ENCODE data around the gene UNCX. TPM values are rescaled to one million over a fixed set of nuclear protein-coding genes. Genes with fewer than 3 reads are reported as not detected.

The UNCX gene
- total and polyA plus RNA-seq, 8 donors, result not detected

DNA sequence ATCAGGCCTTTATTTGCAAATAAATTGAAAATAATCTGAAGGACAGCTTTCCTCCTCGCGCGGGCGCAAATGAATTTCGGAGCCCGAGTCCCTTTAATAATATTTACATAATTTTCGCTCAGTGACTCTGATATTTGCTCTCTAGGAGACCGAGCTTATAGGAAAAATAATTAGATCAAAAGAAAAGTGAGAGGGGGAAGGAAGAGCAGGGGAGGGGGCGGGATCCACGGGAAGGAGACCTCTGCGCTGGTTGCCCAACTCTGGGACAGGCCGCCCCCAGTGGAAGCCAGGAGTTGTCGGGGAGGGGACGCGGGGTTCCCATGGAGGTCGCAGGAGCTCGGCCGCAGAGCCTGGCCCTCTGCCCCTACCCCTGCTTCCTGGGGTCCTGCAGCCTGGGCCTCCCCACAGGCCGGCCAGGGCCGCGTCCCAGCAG lies 5.8 kb downstream of the UNCX start:
- no peak for TF ChIP-seq CTCF (IDR thresholded peaks at IDR 0.05)
- no peaks in the 10 kb centered on the region for H3K9me3 ChIP-seq
- H3K27me3 ChIP-seq, result peaks cover 8 to 83% (median 28%) of the 10 kb centered on the region in 4 donors
- DNase-seq (peak in 1 of 6 donors; percentile 58), FAIRE-seq (no peak), ATAC-seq (no peak)
- intact Hi-C loops (cut with DNase I), result no loop called here
- H3K36me3 ChIP-seq, result no peaks in the 10 kb centered on the region
- no peak overlapping the region for H3K27ac ChIP-seq
- no peak overlapping the region for H3K4me3 ChIP-seq
- peaks cover 0 to 4% (median 0%) of the 10 kb centered on the region in 3 donors for H3K4me1 ChIP-seq
- WGBS, 2 donors, result 12 to 13% methylated on average over 21 of the region's 21 CpGs

- Histone ChIP-seq H3K9me3 (no peaks in the 10 kb centered on the region), H3K4me3 (no peak overlapping the region), H3K36me3 (no peaks in the 10 kb centered on the region), H3K4me1 (peaks cover 0 to 4% (median 0%) of the 10 kb centered on the region in 3 donors), H3K27ac (no peak overlapping the region), H3K27me3 (peaks cover 8 to 85% (median 30%) of the 10 kb centered on the region in 4 donors)
- no peak for FAIRE-seq
- WGBS, 2 donors, result 13% methylated on average over 27 of the region's 27 CpGs
- DNase-seq, result no peak
- ATAC-seq, result no peak
- intact Hi-C loops (cut with DNase I), result no loop called here
- TF ChIP-seq CTCF (IDR thresholded peaks at IDR 0.05), result no peak
Observed at GRCh38 chr7:1238931-1239802, 6.5 kb downstream of the UNCX start.

DNA sequence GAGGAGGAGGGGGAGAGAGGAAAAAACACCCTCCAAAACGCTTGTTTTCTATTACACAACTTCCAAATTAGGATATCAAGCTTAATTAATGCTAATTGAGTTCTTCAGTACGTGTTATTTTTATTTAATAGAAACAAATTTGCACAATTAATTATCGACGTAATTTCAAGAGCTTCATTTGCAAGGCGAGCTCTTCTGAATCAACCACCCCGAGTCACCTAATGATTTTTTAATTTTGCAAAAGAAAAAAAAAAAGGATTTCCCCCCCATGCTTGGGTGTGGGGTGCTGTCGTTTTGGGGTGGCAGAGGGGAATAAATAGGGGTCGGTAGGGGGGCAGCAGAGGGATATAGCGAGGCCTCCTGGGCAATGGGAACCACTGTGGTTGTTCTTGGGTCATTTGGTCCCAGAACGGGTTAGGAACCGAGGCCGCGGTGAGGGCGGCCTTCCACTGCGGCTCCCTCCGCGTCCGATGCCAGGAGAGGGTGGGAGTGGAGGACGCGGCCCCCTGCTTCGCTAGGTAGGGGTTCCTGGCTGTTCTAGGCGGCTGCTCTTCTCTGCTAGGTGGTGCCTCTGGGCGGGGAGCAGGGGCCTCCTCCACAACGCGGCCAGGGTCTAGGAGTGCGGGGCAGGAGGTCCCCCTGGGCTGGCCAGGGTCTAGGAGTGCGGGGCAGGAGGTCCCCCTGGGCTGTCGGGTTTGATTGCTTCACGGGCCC lies 7.3 kb downstream of the UNCX start:
- TF ChIP-seq CTCF (IDR thresholded peaks at IDR 0.05), result no peak
- Histone ChIP-seq H3K9me3 (no peaks in the 10 kb centered on the region), H3K4me1 (peaks cover 0 to 4% (median 0%) of the 10 kb centered on the region in 3 donors), H3K4me3 (no peak overlapping the region), H3K27me3 (peaks cover 8 to 83% (median 29%) of the 10 kb centered on the region in 4 donors), H3K36me3 (no peaks in the 10 kb centered on the region), H3K27ac (no peak overlapping the region)
- ATAC-seq (no peak), FAIRE-seq (no peak), DNase-seq (peak in 1 of 6 donors; percentile 45)
- intact Hi-C loops (cut with DNase I), result no loop called here
- WGBS, 2 donors, result 7 to 10% methylated on average over 29 of the region's 29 CpGs

DNA sequence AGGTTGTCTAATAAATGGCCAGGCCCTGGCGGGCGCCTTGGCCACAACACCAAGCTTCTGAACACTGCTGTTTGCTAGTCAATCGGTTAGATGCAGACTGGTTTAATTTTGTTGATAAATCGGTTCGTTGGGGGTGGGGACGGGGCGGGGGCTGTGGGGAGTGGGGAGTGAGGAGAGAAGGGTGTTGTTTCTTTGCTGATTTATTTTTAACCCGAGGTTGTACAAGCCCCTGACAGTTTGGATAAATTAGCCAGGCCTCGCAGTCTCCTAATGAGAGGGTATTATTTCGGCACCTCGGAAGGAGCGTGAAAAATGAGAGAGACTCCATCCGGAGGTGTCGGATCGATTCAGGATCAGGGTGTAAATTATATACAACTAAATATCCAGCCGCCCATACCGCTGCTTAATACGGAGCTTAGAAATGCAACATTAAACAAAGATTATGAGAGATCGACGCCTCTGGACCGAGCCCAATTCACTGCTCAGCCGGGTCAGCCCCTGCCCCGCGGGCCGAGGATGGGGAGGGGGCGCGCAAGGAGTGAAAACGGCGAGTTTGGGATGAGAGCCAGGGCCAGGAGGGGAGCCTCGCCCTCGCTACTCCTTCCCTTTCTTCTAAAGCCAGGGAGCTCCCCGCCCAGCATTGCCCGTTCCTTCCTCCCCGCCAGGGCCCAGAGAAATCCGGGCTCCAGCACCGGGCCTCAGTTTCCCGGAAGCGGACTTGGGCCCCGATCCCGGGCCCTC lies 8.0 kb downstream of the UNCX start:
- peaks cover 0 to 4% (median 0%) of the 10 kb centered on the region in 3 donors for H3K4me1 ChIP-seq
- no peak overlapping the region for H3K27ac ChIP-seq
- no peak for TF ChIP-seq CTCF (IDR thresholded peaks at IDR 0.05)
- H3K4me3 ChIP-seq, result no peak overlapping the region
- WGBS, 2 donors, result 4 to 6% methylated on average over 32 to 40 of the region's 40 CpGs
- peaks cover 8 to 82% (median 27%) of the 10 kb centered on the region in 4 donors for H3K27me3 ChIP-seq
- no peaks in the 10 kb centered on the region for H3K9me3 ChIP-seq
- no peak for FAIRE-seq
- intact Hi-C loops (cut with DNase I), result no loop called here
- no peak for ATAC-seq
- DNase-seq, result peak in 1 of 6 donors; percentile 48
- no peaks in the 10 kb centered on the region for H3K36me3 ChIP-seq

Data from pancreas (tissue), 10 donors.